Mucosa of stomach (tissue), 1 donor: ENCODE data around the gene ANKS3.

Experiments used
- H3K27me3 ChIP-seq: one replicate; pipeline ENCODE4 v1.7.0; 2013; ENCODE audit warnings: mild to moderate bottlenecking, low read length; ENCODE audit not compliant: control insufficient read depth, insufficient read depth
- H3K36me3 ChIP-seq: one replicate; pipeline ENCODE4 v1.7.0; 2013; ENCODE audit warnings: low read length; ENCODE audit not compliant: control insufficient read depth, insufficient read depth
- H3K4me1 ChIP-seq: one replicate; pipeline ENCODE4 v1.7.0; 2013; ENCODE audit warnings: mild to moderate bottlenecking, low read length; ENCODE audit not compliant: control insufficient read depth, insufficient read depth
- H3K4me3 ChIP-seq: one replicate; pipeline ENCODE4 v1.7.0; 2013; ENCODE audit warnings: low read length
- H3K9ac ChIP-seq: one replicate; pipeline ENCODE4 v1.7.0; 2013; ENCODE audit warnings: mild to moderate bottlenecking, low read length, moderate library complexity
- H3K9me3 ChIP-seq: one replicate; pipeline ENCODE4 v1.7.0; 2013; ENCODE audit warnings: mild to moderate bottlenecking, low read length, moderate library complexity; ENCODE audit not compliant: control insufficient read depth
- donor health status: Pancreatic carcinoma.

Gene ANKS3

DNA sequence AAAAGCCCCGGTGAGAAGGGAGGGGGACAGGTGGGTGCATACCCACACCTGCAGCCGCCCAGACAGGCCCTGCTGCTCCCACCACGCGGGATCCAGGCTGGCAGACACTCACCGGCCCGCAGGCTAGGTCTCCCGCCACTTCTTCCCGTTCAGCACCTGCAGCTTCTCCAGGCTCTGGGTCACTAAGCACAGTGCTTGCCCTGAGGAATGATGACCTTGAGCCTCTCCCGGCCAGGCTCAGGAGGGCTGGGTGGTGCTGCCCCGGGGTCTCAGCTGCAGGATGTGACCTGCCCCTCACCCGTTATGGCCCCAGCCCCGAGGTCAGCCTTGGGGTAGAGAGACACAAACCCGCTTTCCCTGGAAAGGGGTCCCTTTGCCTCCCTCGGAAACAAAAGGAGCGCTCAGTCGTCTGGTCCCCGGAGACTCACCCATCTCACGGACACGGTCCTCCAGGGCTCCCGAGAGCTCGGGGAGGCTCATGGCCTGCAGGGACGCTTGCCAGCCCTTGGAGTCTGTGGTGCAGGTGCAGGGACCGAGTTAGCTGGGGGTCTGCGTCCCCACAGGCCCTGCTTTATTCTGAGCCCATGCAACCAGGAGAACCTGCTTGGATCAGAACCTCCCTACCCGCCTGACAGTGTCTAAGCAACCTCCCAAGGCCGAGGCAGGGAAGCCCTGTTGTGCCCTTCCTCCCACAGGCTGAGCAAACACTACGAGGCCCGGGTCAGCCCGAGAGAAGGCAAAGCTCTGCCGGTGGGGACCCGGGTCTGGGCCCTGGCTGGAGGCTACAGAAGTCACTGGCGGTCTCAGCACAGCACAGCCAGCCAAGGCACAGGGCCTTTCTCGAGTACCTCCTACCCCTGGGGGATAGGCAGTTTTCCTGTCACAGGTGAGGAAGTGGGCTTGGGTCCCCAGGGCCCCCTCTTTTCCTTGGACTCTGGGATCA is 36.9 kb downstream of the ANKS3 start:
- Histone ChIP-seq H3K27me3 (no peaks in the 10 kb centered on the region), H3K9ac (no peak overlapping the region), H3K4me3 (no peak overlapping the region), H3K36me3 (peaks cover 18% of the 10 kb centered on the region), H3K4me1 (peaks cover 30% of the 10 kb centered on the region), H3K9me3 (no peaks in the 10 kb centered on the region)

GRCh38 chr16:4696172-4696904 is 37.7 kb downstream of the ANKS3 start:
- H3K9me3 ChIP-seq, result no peaks in the 10 kb centered on the region
- H3K4me3 ChIP-seq, result no peak overlapping the region
- H3K36me3 ChIP-seq, result peaks cover 18% of the 10 kb centered on the region
- no peak overlapping the region for H3K9ac ChIP-seq
- H3K4me1 ChIP-seq, result peaks cover 24% of the 10 kb centered on the region
- H3K27me3 ChIP-seq, result no peaks in the 10 kb centered on the region

- no peak overlapping the region for H3K9ac ChIP-seq
- peaks cover 19% of the 10 kb centered on the region for H3K4me1 ChIP-seq
- H3K27me3 ChIP-seq, result no peaks in the 10 kb centered on the region
- H3K9me3 ChIP-seq, result no peaks in the 10 kb centered on the region
- peaks cover 16% of the 10 kb centered on the region for H3K36me3 ChIP-seq
- no peak overlapping the region for H3K4me3 ChIP-seq
Observed at GRCh38 chr16:4695473-4696171, 38.4 kb downstream of the ANKS3 start.

- Histone ChIP-seq H3K9ac (peak overlapping the region; percentile 80), H3K4me1 (peaks cover 19% of the 10 kb centered on the region), H3K27me3 (no peaks in the 10 kb centered on the region), H3K9me3 (no peaks in the 10 kb centered on the region), H3K4me3 (no peak overlapping the region), H3K36me3 (peaks cover 8% of the 10 kb centered on the region)
Observed at GRCh38 chr16:4694642-4695451, 39.2 kb downstream of the ANKS3 start.

- Histone ChIP-seq H3K4me3 (peak overlapping the region; percentile 74), H3K27me3 (no peaks in the 10 kb centered on the region), H3K9me3 (no peaks in the 10 kb centered on the region), H3K9ac (peak overlapping the region; percentile 80), H3K4me1 (peaks cover 19% of the 10 kb centered on the region), H3K36me3 (peaks cover 8% of the 10 kb centered on the region)
Observed at GRCh38 chr16:4693956-4694641, 40.0 kb downstream of the ANKS3 start.

GRCh38 chr16:4693296-4693955 is 40.6 kb downstream of the ANKS3 start, which contains the start of gene NUDT16L1:
TSS of gene NUDT16L1 (plus strand) at chr16:4693562. CDS start at chr16:4693727, 165 bp downstream.
- Histone ChIP-seq H3K4me3 (peak within 1 kb of the TSS; percentile 74), H3K9ac (peak within 1 kb of the TSS; percentile 80), H3K4me1 (peaks cover 19% of the 10 kb centered on the region), H3K36me3 (peaks cover 8% of the 10 kb centered on the region), H3K27me3 (no peaks in the 10 kb centered on the region), H3K9me3 (no peaks in the 10 kb centered on the region)

GRCh38 chr16:4692460-4693295 is 41.4 kb downstream of the ANKS3 start:
- Histone ChIP-seq H3K4me1 (peaks cover 19% of the 10 kb centered on the region), H3K9ac (peak overlapping the region; percentile 59), H3K36me3 (peaks cover 8% of the 10 kb centered on the region), H3K27me3 (no peaks in the 10 kb centered on the region), H3K4me3 (peak overlapping the region; percentile 67), H3K9me3 (no peaks in the 10 kb centered on the region)

GRCh38 chr16:4691666-4692412 is 42.2 kb downstream of the ANKS3 start:
- Histone ChIP-seq H3K9ac (no peak overlapping the region), H3K27me3 (no peaks in the 10 kb centered on the region), H3K9me3 (no peaks in the 10 kb centered on the region), H3K36me3 (peaks cover 5% of the 10 kb centered on the region), H3K4me1 (peaks cover 19% of the 10 kb centered on the region), H3K4me3 (no peak overlapping the region)

- H3K4me3 ChIP-seq, result no peak overlapping the region
- H3K27me3 ChIP-seq, result no peaks in the 10 kb centered on the region
- H3K9ac ChIP-seq, result no peak overlapping the region
- peaks cover 19% of the 10 kb centered on the region for H3K4me1 ChIP-seq
- H3K9me3 ChIP-seq, result no peaks in the 10 kb centered on the region
- H3K36me3 ChIP-seq, result no peaks in the 10 kb centered on the region
Observed at GRCh38 chr16:4690946-4691665, 43.0 kb downstream of the ANKS3 start.
